K562 treated with DMSO at 1 percent for 24 hours (cell line): ENCODE data around the gene PTPN13. TPM values are rescaled to one million over a fixed set of nuclear protein-coding genes. Genes with fewer than 3 reads are reported as not detected.

ENCODE experiments used
- total RNA-seq: library from RNA; unstranded; fragments of 300-600 nt; gene quantifications from 2 replicates; pipeline ENCODE4 v1.2.3, GENCODE V29; 2022; ENCODE audit warnings: low read depth; ENCODE audit not compliant: insufficient read depth

PTPN13 gene
- total RNA-seq: 0.03 TPM in 1 of 2 replicates, not detected in the other

GRCh38 chr4:86593688-86594558 lies at the start of gene PTPN13:
PTPN13 (plus strand) TSS chr4:86594315; CDS start chr4:86635257, 40,942 bp downstream.

GRCh38 chr4:86848732-86849619 lies 254.9 kb downstream of the PTPN13 start, which contains the start of gene SLC10A6:
SLC10A6 (minus strand) TSS chr4:86849384; CDS start chr4:86849115, 269 bp downstream.

Other genes starting within 250 kb of the PTPN13 start
- gene MAPK10, start 234.3 kb upstream of the PTPN13 start, total RNA-seq: 0.10 TPM in 1 of 2 replicates, not detected in the other